Lung (tissue), 12 donors: ENCODE measurements around the gene RASSF5. TPM values are rescaled to one million over a fixed set of nuclear protein-coding genes. Genes with fewer than 3 reads are reported as not detected.

Source experiments
- ATAC-seq: fragments of 200-7000 bp; cut with Tn5 transposase; one replicate; pipeline ENCODE4 v1.9.1; 2020; ENCODE audit warnings: moderate number of reproducible peaks; ENCODE audit not compliant: insufficient read depth, low FRiP score
- DNase-seq, 3 donors: peaks; one replicate each; pipeline ENCODE4 v3.0.0-alpha.2; 2013 to 2017
- H3K27ac ChIP-seq, 2 donors: one replicate each; pipeline ENCODE4 v1.5.1; 2013; ENCODE audit warnings: mild to moderate bottlenecking in 2 of 2, moderate library complexity in 2 of 2, control low read depth in 1 of 2, inconsistent platforms in 1 of 2, low read depth in 1 of 2, low read length in 1 of 2
- H3K27me3 ChIP-seq, 3 donors: one replicate each; pipeline ENCODE4 v1.5.1; 2013; ENCODE audit warnings: low read length in 2 of 3; ENCODE audit not compliant: control insufficient read depth in 3 of 3, insufficient read depth in 3 of 3
- H3K36me3 ChIP-seq, 4 donors: one replicate each; pipeline ENCODE4 v1.5.1; 2013; ENCODE audit warnings: low read length in 4 of 4, mild to moderate bottlenecking in 1 of 4, moderate library complexity in 1 of 4; ENCODE audit not compliant: control insufficient read depth in 4 of 4, insufficient read depth in 4 of 4
- H3K4me1 ChIP-seq, 5 donors: one replicate each; pipeline ENCODE4 v1.5.1; 2013; ENCODE audit warnings: low read length in 5 of 5, mild to moderate bottlenecking in 2 of 5, moderate library complexity in 1 of 5; ENCODE audit not compliant: control insufficient read depth in 5 of 5, insufficient read depth in 5 of 5
- H3K4me3 ChIP-seq: one replicate; pipeline ENCODE4 v1.5.1; 2013; ENCODE audit warnings: mild to moderate bottlenecking, control low read depth, moderate library complexity
- H3K9ac ChIP-seq, 2 donors: one replicate each; pipeline ENCODE4 v1.5.1; 2013; ENCODE audit warnings: low read length in 2 of 2, control low read depth in 1 of 2; ENCODE audit not compliant: insufficient read depth in 1 of 2
- H3K9me3 ChIP-seq, 4 donors: one replicate each; pipeline ENCODE4 v1.5.1; 2013; ENCODE audit warnings: low read length in 3 of 4, mild to moderate bottlenecking in 1 of 4, moderate library complexity in 1 of 4; ENCODE audit not compliant: control insufficient read depth in 4 of 4, insufficient read depth in 3 of 4
- WGBS, 2 donors: extraction: QIAGEN DNeasy Blood & Tissue Kit; methylation state at CpG; one replicate each; pipeline ENCODE4 v1.1.7; 2013; 5-methylcytosine and 5-hydroxymethylcytosine counted together
- polyA plus RNA-seq, 2 donors: library from polyadenylated mRNA; stranded (reverse); fragments of 200-250 nt; gene quantifications; one replicate each; pipeline ENCODE4 v1.2.1, GENCODE V29; 2013
- total RNA-seq, 2 donors: library from RNA; depleted of rRNA in 1 of 2; stranded (reverse); fragments of >200 nt in 1 of 2; gene quantifications; one replicate each; pipeline ENCODE4 v1.2.1, GENCODE V29; 2014 to 2021
- TF ChIP-seq, protein P1 (sequence below): IDR thresholded peaks from 2 replicates; pipeline ENCODE4 v1.5.1; 2012; ENCODE audit warnings: mild to moderate bottlenecking; ENCODE audit errors: control extremely low read depth, extremely low read depth
- donor health status: control.
- donor health status: control.
- donor health status: Bipolar disorder and iron deficiency.
- donor health status: healthy.
- donor health status: DM: yes; HTN: yes; CAD: no.

The RASSF5 gene
- total and polyA plus RNA-seq, 4 donors, result 10.3 to 38.2 (median 30.7) TPM

DNA sequence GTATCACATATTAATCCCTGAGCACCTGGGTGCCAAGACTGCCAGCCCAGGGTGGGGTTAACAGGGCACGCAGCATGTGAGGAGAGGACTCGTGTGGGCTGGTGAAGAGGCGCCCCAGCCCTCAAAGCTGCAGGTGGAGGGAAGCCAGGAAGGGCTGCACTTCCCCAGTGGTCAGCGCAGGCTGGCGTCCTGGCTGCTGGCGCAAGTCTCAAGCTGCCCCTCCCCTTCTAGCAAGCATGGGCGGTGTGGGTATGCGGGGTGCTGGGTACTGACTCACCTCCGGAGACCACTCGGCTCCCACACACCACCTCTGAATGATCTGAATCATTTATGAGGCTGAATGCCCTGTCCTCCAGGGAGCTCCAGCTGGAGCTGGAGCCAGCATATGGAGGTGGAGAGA lies 60.9 kb downstream of the RASSF5 start:
- Histone ChIP-seq H3K9me3 (no peaks in the 10 kb centered on the region), H3K27ac (no peak overlapping the region), H3K36me3 (no peaks in the 10 kb centered on the region), H3K4me1 (peaks cover 0 to 10% (median 0%) of the 10 kb centered on the region in 5 donors), H3K9ac (no peak overlapping the region), H3K4me3 (no peak overlapping the region), H3K27me3 (no peaks in the 10 kb centered on the region)
- TF ChIP-seq, protein P1, sequence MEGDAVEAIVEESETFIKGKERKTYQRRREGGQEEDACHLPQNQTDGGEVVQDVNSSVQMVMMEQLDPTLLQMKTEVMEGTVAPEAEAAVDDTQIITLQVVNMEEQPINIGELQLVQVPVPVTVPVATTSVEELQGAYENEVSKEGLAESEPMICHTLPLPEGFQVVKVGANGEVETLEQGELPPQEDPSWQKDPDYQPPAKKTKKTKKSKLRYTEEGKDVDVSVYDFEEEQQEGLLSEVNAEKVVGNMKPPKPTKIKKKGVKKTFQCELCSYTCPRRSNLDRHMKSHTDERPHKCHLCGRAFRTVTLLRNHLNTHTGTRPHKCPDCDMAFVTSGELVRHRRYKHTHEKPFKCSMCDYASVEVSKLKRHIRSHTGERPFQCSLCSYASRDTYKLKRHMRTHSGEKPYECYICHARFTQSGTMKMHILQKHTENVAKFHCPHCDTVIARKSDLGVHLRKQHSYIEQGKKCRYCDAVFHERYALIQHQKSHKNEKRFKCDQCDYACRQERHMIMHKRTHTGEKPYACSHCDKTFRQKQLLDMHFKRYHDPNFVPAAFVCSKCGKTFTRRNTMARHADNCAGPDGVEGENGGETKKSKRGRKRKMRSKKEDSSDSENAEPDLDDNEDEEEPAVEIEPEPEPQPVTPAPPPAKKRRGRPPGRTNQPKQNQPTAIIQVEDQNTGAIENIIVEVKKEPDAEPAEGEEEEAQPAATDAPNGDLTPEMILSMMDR, result no peak
- WGBS, 2 donors, result 60 to 66% methylated on average over 10 of the region's 10 CpGs
- DNase-seq (no peak), ATAC-seq (no peak)

DNA sequence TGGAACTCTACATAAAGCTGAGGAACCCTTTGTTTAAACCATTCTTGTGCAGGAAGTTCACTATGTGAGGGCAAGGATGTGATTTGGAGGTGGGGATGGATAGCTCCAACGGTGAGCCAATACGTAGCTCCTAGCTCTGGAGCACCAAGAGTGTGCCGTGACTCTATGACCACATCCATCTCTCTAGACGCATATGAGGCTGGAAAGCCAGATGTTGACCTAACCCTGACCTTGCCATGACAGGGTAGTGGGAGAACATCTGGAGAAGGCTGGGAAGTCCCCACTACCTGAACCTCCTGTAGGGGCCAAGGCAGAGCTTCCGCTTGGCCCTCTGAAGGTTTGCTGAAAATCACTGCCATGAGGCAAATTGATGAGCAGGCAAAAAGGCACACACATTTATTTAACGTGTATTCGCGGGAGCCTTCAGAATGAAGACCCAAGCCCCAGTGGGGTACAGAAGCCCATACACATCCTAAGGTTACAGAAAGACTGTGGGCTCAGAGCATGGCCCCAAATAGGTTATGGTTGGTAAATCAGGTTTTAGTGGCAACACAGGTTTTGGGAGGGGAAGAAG lies 61.5 kb downstream of the RASSF5 start:
- 84 to 91% methylated on average over 8 of the region's 8 CpGs for WGBS, 2 donors
- Histone ChIP-seq H3K27ac (no peak overlapping the region), H3K4me3 (no peak overlapping the region), H3K9ac (no peak overlapping the region), H3K9me3 (no peaks in the 10 kb centered on the region), H3K27me3 (no peaks in the 10 kb centered on the region), H3K4me1 (peaks cover 0 to 11% (median 0%) of the 10 kb centered on the region in 5 donors), H3K36me3 (no peaks in the 10 kb centered on the region)
- ATAC-seq (no peak), DNase-seq (no peak)
- TF ChIP-seq, protein P1, result no peak

DNA sequence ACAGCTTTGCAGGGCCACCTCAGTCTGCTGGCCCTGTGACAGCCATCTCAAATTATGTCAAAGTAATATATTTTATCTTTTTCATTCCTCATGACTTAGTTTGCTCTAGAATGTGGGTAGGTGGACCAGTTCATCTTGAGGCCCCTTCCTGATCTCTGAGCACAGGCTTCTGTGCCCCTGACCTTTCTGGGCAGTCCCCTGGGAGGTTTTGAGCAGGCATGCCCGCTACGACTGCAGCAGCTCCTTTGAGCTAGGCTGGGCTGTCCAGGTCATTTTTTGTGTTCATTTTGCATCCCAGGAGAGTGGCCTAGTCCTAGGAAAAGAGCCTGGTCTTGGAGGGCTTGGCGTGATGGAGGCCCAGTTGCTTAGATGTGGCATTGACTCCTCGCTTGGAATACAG lies 62.2 kb downstream of the RASSF5 start:
- no peak for ATAC-seq
- Histone ChIP-seq H3K27ac (no peak overlapping the region), H3K9ac (no peak overlapping the region), H3K4me3 (no peak overlapping the region), H3K9me3 (no peaks in the 10 kb centered on the region), H3K4me1 (peaks cover 0 to 14% (median 0%) of the 10 kb centered on the region in 5 donors), H3K36me3 (peaks cover 0 to 1% (median 0%) of the 10 kb centered on the region in 4 donors), H3K27me3 (no peaks in the 10 kb centered on the region)
- TF ChIP-seq, protein P1, result no peak
- no peak for DNase-seq
- WGBS, 2 donors, result 91 to 93% methylated on average over 4 of the region's 4 CpGs

DNA sequence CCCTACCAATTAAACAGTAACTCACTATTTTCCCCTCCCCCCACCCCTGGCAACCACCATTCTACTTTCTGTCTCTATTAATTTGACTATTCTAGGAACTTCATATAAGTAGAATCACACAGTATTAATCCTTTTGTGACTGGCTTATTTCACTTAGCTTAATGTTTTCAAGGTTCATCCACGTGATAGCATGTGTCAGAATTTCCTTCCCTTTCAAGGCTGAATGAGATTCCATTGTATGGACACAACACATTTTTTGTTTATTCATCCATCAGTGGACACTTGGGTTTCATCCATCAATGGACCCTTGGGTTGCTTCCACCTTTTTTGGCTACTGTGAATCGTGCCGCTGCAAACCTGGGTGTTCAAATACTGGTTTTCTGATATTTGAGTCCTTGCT lies 63.2 kb downstream of the RASSF5 start:
- TF ChIP-seq, protein P1, result no peak
- no peak for ATAC-seq
- H3K9me3 ChIP-seq, result no peaks in the 10 kb centered on the region
- no peak overlapping the region for H3K4me3 ChIP-seq
- H3K27me3 ChIP-seq, result no peaks in the 10 kb centered on the region
- 72 to 73% methylated on average over 3 of the region's 3 CpGs for WGBS, 2 donors
- H3K27ac ChIP-seq, result no peak overlapping the region
- no peak overlapping the region for H3K9ac ChIP-seq
- peaks cover 0 to 1% (median 0%) of the 10 kb centered on the region in 4 donors for H3K36me3 ChIP-seq
- H3K4me1 ChIP-seq, result peaks cover 0 to 18% (median 3%) of the 10 kb centered on the region in 5 donors
- DNase-seq, result no peak
